HepG2 (cell line): Measurements from ENCODE around the gene MESD. TPM values are rescaled to one million over a fixed set of nuclear protein-coding genes. Genes with fewer than 3 reads are reported as not detected.

Experiments
- ATAC-seq: fragments of 200-7000 bp; cut with Tn5 transposase; 3 replicates; pipeline ENCODE4 v1.9.1; 2020; ENCODE audit warnings: mild to moderate bottlenecking, moderate library complexity
- BruUV-seq: library from RNA; stranded (reverse); fragments of 400-500 nt; replicated peaks from 2 replicates; lab custom pipeline; 2021; lab: Mats Ljungman, UMichigan
- CTCF ChIA-PET: fragments of 300-600 bp; formaldehyde crosslinking; extraction: SDS; loops from one replicate; lab custom pipeline; 2021; ENCODE audit warnings: low total read pairs, inconsistent platforms, low intra/inter-chr PET ratio; lab: Yijun Ruan, JAX
- POLR2A ChIA-PET: fragments of 350-600 bp; sonication (Branson Sonifier 250); formaldehyde crosslinking; loops from one replicate; lab custom pipeline; 2020; ENCODE audit warnings: antibody characterized with exemption, inconsistent platforms; lab: Yijun Ruan, JAX
- DNase-seq: peaks from one replicate; pipeline ENCODE4 v3.0.0-alpha.2; 2015; ENCODE audit warnings: low spot score
- FAIRE-seq: peaks from 3 replicates; lab custom pipeline; 2011; peaks lifted over from hg19 to GRCh38; lab: Jason Lieb, UNC
- H2AFZ ChIP-seq: one replicate; pipeline ENCODE4 v1.6.1; 2011; ENCODE audit warnings: low read length, inconsistent platforms
- H3K27ac ChIP-seq: fragments of 300-600 bp; 3 replicates; pipeline ENCODE4 v1.8.0; 2011; ENCODE audit warnings: mixed run types, mild to moderate bottlenecking, mixed read lengths, low read length, inconsistent platforms; ENCODE audit not compliant: insufficient read depth; ENCODE audit errors: extremely low read length
- H3K27me3 ChIP-seq, 2 experiments: fragments of 200-600 bp in 1 of 2; 2 replicates in 1 of 2; 3 replicates in 1 of 2; pipeline versions ENCODE4 v1.6.0 to v1.8.0; 2011; ENCODE audit warnings: low read length in 2 of 2, mild to moderate bottlenecking in 2 of 2, moderate library complexity in 2 of 2, inconsistent platforms in 1 of 2; ENCODE audit not compliant: insufficient read depth in 2 of 2, control insufficient read depth in 1 of 2
- H3K36me3 ChIP-seq, 2 experiments: fragments of 200-600 bp in 1 of 2; replicated peaks in 1 of 2; 2 replicates in 1 of 2; 3 replicates in 1 of 2; pipeline versions ENCODE4 v1.5.1 to v1.8.0; 2011; ENCODE audit warnings: low read length in 2 of 2, inconsistent platforms in 1 of 2; ENCODE audit not compliant: insufficient read depth in 2 of 2, control insufficient read depth in 1 of 2
- H3K4me1 ChIP-seq: 2 replicates; pipeline ENCODE4 v1.5.1; 2012; ENCODE audit warnings: low read length, inconsistent platforms; ENCODE audit not compliant: insufficient read depth
- H3K4me2 ChIP-seq: 2 replicates; pipeline ENCODE4 v1.6.0; 2011; ENCODE audit warnings: low read depth, low read length, inconsistent platforms
- H3K4me3 ChIP-seq, 3 experiments: fragments of 200-600 bp in 1 of 3; sonication (generic), shearing (Covaris generic) in 1 of 3; replicated peaks in 1 of 3; 2 replicates each; pipeline ENCODE4 v1.5.1; 2011 to 2016; ENCODE audit warnings: low read length in 3 of 3, inconsistent platforms in 2 of 3, low read depth in 2 of 3, mild to moderate bottlenecking in 2 of 3, control low read depth in 1 of 3, mixed read lengths in 1 of 3; ENCODE audit not compliant: insufficient read depth in 1 of 3
- H3K79me2 ChIP-seq: one replicate; pipeline ENCODE4 v1.6.1; 2011; ENCODE audit warnings: low read length, inconsistent platforms; ENCODE audit not compliant: insufficient read depth
- H3K9ac ChIP-seq: 2 replicates; pipeline ENCODE4 v1.6.0; 2011; ENCODE audit warnings: mild to moderate bottlenecking, low read depth, low read length, inconsistent platforms; ENCODE audit not compliant: insufficient read depth
- H3K9me3 ChIP-seq: 2 replicates; pipeline ENCODE4 v1.5.1; 2012; ENCODE audit warnings: mild to moderate bottlenecking, low read length
- H4K20me1 ChIP-seq: 2 replicates; pipeline ENCODE4 v1.6.0; 2011; ENCODE audit warnings: inconsistent platforms, mild to moderate bottlenecking, low read length, moderate library complexity; ENCODE audit not compliant: insufficient read depth
- BORCS8-MEF2B ChIP-seq: sonication (generic); formaldehyde crosslinking; IDR thresholded peaks from 2 replicates; pipeline ENCODE4 v1.8.0; 2022; ENCODE audit warnings: mild to moderate bottlenecking, missing genetic modification reagents
- ETV6 ChIP-seq: sonication (generic); formaldehyde crosslinking; conservative IDR thresholded peaks from 2 replicates; pipeline ENCODE4 v1.4.0; 2020; ENCODE audit warnings: missing genetic modification reagents
- FOXO1 ChIP-seq: sonication (generic); formaldehyde crosslinking; IDR thresholded peaks from 2 replicates; pipeline ENCODE4 v1.4.0; 2020; ENCODE audit warnings: missing genetic modification reagents
- GATA4 ChIP-seq: sonication (generic); IDR thresholded peaks from 2 replicates; pipeline ENCODE4 v1.6.1; 2016; ENCODE audit warnings: antibody characterized with exemption, low read depth, borderline replicate concordance
- MATR3 ChIP-seq: sonication (generic); formaldehyde crosslinking; IDR thresholded peaks from 2 replicates; pipeline ENCODE4 v1.4.0; 2020; ENCODE audit warnings: missing genetic modification reagents
- MXD3 ChIP-seq: IDR thresholded peaks from 2 replicates; pipeline ENCODE4 v1.6.1; 2016; ENCODE audit warnings: mild to moderate bottlenecking, missing biosample characterization, missing genetic modification reagents
- PAF1 ChIP-seq: IDR thresholded peaks from 2 replicates; pipeline ENCODE4 v1.6.1; 2016; ENCODE audit warnings: missing genetic modification reagents, missing compliant biosample characterization
- PHF20 ChIP-seq: sonication (generic); formaldehyde crosslinking; IDR thresholded peaks from 2 replicates; pipeline ENCODE4 v1.5.0; 2020; ENCODE audit warnings: mild to moderate bottlenecking, missing genetic modification reagents
- XRCC5 ChIP-seq: fragments of 200-400 bp; formaldehyde crosslinking; optimal IDR thresholded peaks from 2 replicates; pipeline ENCODE3; 2017; ENCODE audit warnings: mild to moderate bottlenecking, low read length
- ZEB1 ChIP-seq: IDR thresholded peaks from 2 replicates; pipeline ENCODE4 v1.6.1; 2012; ENCODE audit warnings: mild to moderate bottlenecking, low read depth, inconsistent platforms; ENCODE audit not compliant: insufficient replicate concordance
- ZNF33A ChIP-seq: sonication (generic); formaldehyde crosslinking; IDR thresholded peaks from 2 replicates; pipeline ENCODE4 v1.5.1; 2020; ENCODE audit warnings: missing genetic modification reagents, mild to moderate bottlenecking, moderate library complexity, borderline replicate concordance
- ZNF501 ChIP-seq: sonication (generic); formaldehyde crosslinking; IDR thresholded peaks from 2 replicates; pipeline ENCODE4 v1.5.1; 2020; ENCODE audit warnings: mild to moderate bottlenecking, moderate library complexity, missing genetic modification reagents
- ZNF530 ChIP-seq: sonication (generic); formaldehyde crosslinking; IDR thresholded peaks from 2 replicates; pipeline ENCODE4 v1.5.0; 2020; ENCODE audit warnings: low read depth, mild to moderate bottlenecking, missing genetic modification reagents
- ZNF574 ChIP-seq: sonication (generic); formaldehyde crosslinking; IDR thresholded peaks from 2 replicates; pipeline ENCODE4 v1.4.0; 2020; ENCODE audit warnings: missing genetic modification reagents
- ZNF749 ChIP-seq: sonication (generic); formaldehyde crosslinking; IDR thresholded peaks from 2 replicates; pipeline ENCODE4 v1.8.0; 2022; ENCODE audit warnings: mild to moderate bottlenecking, missing genetic modification reagents, moderate library complexity, borderline replicate concordance
- WGBS: methylation state at CpG from one replicate; pipeline ENCODE4 v1.1.6; 2017; ENCODE audit warnings: low lambda C conversion rate; 5-methylcytosine and 5-hydroxymethylcytosine counted together
- in situ Hi-C: cut with HindIII; loops from 2 replicates; pipeline ENCODE4 v1.10.0; 2017; ENCODE audit warnings: low pct_unique_long_range_greater_than_20kb; ENCODE audit not compliant: extremely low pct_ligation_motif_present
- intact Hi-C: fragments of 100-400 bp; cut with micrococcal nuclease; formaldehyde crosslinking; loops from one replicate; pipeline ENCODE4 v1.10.0; 2022; ENCODE audit not compliant: unreplicated experiment
- polyA plus RNA-seq, 8 experiments: library from polyadenylated mRNA; depleted of rRNA in 3 of 8; stranded (reverse) in 7 of 8; unstranded in 1 of 8; fragments of >200 nt; fragmentation: Illumina TruSeq in 4 of 8; extraction: Trizol in 4 of 8; gene quantifications; 2 replicates each; pipeline versions ENCODE4 v1.2.1 to v1.2.3, GENCODE V29; 2011 to 2016; ENCODE audit warnings: low read depth in 4 of 8, missing spikeins in 1 of 8, mixed read lengths in 1 of 8; ENCODE audit not compliant: insufficient read depth in 1 of 8
- total RNA-seq, 5 experiments: library from RNA; depleted of rRNA; stranded (reverse); fragments of >200 nt; fragmentation: Illumina TruSeq; extraction: Trizol; gene quantifications; 2 replicates each; pipeline ENCODE4 v1.2.3, GENCODE V29; 2016; ENCODE audit warnings: low read depth in 1 of 5

The MESD gene
- total and polyA plus RNA-seq, 2 of the 13 experiments (the other 11 are each of a cell fraction or from before 2014, with no cell fraction given): 18.0 to 46.2 TPM

GRCh38 chr15:80931721-80932512 lies 57.7 kb downstream of the MESD start:
- Histone ChIP-seq H2AFZ (no peak overlapping the region), H3K27me3 (no peaks in the 10 kb centered on the region), H3K4me1 (no peaks in the 10 kb centered on the region), H3K9ac (no peak overlapping the region), H3K4me3 (no peak overlapping the region), H3K9me3 (no peaks in the 10 kb centered on the region), H3K27ac (no peak overlapping the region), H3K4me2 (no peak overlapping the region), H3K79me2 (no peaks in the 10 kb centered on the region), H3K36me3 (peaks cover 26 to 70% of the 10 kb centered on the region in 2 experiments; a peak in 4 of 5 replicates)
- DNase-seq (no peak), FAIRE-seq (no peak), ATAC-seq (no peak)
- WGBS: 94% methylated on average over 15 of the region's 20 CpGs
- BruUV-seq: no TSS peak
- in situ Hi-C loops: no loop called here
- CTCF ChIA-PET: no interaction called here
- TF ChIP-seq ZNF33A (CRISPR knock-in tag) (no peak), MXD3 (CRISPR knock-in tag) (no peak), ZNF574 (CRISPR knock-in tag) (no peak), FOXO1 (CRISPR knock-in tag) (no peak), PAF1 (CRISPR knock-in tag) (no peak), ZEB1 (no peak), ZNF530 (CRISPR knock-in tag) (no peak), MATR3 (CRISPR knock-in tag) (no peak), ETV6 (CRISPR knock-in tag) (no peak), ZNF501 (CRISPR knock-in tag) (no peak), ZNF749 (CRISPR knock-in tag) (no peak), PHF20 (CRISPR knock-in tag) (no peak), BORCS8-MEF2B (CRISPR knock-in tag) (no peak), XRCC5 (no peak), GATA4 (no peak)
- TF ChIP-seq, all 625 proteins: peak for 0
- intact Hi-C loops: no loop called here
- POLR2A ChIA-PET: no interaction called here
- H4K20me1 ChIP-seq: no peaks in the 10 kb centered on the region
